ENCODE results near the gene HEBP1.
"Not testable (repeated sequence)": the region's sequence is repeated elsewhere in the genome, so short reads cannot be mapped to it uniquely, and the experiment has no call there.

HEBP1 gene, protein sequence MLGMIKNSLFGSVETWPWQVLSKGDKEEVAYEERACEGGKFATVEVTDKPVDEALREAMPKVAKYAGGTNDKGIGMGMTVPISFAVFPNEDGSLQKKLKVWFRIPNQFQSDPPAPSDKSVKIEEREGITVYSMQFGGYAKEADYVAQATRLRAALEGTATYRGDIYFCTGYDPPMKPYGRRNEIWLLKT

DNA sequence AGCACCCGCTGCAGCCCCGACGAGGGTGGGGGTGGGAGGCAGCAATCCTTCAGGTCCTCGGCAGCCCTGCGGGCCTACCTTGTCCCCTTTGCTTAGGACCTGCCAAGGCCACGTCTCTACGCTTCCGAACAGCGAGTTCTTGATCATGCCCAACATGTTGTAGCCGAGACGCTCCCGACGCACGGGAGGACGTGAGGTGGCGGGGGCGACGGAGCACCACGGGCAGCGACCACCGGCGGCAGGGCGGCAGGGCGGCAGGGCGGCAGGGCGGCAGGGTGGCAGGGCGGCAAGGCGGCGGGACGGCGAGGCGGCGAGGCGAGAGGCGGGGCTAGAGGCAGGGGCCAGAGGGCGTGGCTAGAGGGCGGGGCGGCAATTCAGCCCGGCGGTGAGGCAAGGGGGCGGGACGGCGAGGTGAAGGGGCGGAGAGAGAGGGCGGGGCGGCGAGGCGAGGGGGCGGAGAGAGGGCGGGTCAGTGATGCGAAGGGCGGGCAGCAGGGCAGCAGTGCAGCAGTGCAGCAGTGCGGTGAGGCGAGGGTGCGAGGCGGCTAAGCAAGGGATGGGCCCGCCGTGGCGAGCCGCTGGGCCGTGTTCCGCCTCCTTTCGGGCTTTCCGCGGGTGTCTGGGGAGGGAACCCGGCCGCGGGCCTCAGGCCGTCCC is at the start of gene HEBP1:
TSS of gene HEBP1 (minus strand) at position 307 of the 657 bp plus-strand sequence. CDS start at position 156, 151 bp downstream.
- peak; percentile 79 for DNase-seq

DNA sequence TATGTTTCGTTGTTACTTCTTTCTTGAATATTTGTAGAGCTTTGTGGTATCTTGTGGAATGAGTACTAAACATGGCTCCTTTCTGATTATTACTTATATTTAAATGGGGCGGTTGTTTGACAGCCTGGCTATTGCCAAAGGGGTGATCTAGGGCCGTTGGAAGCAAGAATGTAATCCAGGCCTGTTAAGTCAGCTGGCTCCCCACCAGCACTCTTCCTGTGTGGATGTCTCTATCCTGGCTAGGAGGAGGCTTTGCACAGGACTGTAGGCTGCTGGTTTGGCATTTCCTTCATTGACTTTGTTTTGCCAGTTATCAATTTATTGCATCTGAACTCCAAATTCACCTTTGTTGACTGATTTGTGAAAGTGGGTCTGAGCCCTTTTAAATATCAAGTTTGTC is 49.8 kb upstream of the HEBP1 start:
- DNase-seq: no peak

DNA sequence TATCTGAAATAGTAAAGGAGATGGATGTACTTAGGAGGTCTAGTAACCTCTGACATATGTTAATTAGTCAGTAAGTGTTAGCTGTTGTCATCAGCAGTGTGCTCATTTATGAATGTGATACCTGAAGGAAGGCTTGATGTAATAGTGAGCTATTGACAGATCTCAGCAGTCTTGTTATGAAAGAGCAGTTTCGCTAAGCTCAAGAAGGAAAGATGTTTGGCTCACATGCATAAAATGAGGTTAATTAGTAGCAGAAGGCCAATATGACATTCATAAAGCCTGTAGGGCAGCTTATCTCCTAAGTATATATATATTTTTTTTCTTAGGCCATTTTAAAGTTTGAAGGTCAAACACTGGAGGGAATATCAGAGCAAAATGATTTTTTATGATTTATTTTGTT is 46.9 kb upstream of the HEBP1 start:
- DNase-seq: no peak

DNA sequence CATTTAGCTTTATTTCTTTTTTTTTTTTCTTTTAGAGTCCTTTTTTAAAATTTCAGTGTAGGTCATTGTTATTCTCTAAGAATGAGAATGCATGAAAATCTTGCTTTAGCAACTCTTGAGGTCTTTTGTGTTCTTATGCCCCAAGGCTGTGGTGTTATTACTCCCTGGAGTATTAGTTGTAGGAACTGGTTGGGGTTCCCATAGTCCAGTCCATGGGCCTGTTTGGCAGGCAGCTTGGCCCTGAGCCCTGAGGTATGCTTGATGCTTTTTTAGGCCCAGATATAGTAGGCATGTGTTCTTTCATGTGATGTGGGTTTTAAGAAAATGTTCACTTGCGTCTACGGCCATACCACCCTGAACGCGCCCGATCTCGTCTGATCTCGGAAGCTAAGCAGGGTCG is 45.8 kb upstream of the HEBP1 start:
- no peak for DNase-seq

DNA sequence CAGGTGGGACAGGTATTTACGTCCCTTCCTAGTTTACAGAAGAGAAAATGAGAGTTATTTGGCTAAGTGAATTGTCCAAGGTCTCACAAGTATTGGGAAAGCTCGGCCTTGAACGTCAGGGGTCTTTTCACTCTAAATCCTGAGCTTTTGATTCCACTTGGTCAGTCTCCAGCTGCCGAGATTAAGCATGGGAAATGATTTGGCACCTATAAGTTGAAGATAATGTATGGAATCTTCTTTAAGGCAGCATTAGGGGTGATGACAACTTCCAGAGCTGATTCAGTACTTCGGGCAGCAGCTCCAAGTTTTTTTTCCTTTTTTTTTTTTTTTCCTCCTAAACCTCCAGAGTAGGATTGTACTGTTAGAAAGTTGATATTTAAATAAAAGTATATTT is 44.8 kb upstream of the HEBP1 start:
- no peak for DNase-seq

DNA sequence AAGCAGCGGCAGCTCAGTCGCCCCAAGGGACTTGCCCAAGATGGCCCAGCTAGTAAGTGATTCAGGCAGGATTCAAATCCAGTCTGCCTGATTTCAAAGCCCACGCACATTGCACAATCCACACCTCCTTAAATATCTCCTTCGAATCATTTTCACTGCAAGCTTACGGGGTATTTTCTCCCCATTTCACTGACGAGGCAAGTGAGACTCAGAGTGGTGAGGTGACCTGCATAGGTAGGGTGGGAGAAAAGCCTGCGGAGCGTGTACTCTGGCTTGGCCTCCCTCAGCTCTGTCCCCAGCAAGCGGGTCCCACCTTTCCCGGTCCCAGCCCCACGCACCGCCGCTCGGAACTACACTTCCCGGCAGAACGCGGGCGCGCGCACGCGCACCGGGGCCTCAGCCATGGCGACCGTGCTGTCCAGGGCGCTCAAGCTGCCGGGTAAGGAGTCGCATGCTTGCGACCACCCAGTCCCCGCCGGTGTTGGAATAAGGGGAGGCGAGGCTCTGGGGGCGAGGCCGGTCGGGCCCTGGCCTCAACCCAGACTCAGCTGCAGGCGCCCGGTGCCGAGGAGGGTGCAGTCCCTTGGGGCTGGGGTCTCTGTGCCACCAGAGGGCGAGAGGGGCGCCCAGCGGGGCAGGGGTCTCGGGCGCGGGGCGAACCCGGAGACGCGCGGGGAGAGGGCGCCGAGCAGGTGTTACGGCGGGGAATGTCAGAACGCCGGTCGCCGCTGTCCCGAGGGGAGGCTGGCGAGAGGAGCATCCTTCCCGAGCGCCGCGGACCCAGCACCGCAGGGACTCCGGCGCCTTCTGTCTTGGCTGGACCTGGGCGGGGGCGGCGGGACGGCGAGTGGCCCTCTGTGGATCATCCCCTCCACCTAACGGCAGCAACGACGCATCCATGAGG is 44.2 kb upstream of the HEBP1 start, which contains the start of gene FAM234B:
TSS of gene FAM234B (plus strand) at position 380 of the 904 bp plus-strand sequence. CDS start at position 403, 23 bp downstream.
- DNase-seq: peak; percentile 33

DNA sequence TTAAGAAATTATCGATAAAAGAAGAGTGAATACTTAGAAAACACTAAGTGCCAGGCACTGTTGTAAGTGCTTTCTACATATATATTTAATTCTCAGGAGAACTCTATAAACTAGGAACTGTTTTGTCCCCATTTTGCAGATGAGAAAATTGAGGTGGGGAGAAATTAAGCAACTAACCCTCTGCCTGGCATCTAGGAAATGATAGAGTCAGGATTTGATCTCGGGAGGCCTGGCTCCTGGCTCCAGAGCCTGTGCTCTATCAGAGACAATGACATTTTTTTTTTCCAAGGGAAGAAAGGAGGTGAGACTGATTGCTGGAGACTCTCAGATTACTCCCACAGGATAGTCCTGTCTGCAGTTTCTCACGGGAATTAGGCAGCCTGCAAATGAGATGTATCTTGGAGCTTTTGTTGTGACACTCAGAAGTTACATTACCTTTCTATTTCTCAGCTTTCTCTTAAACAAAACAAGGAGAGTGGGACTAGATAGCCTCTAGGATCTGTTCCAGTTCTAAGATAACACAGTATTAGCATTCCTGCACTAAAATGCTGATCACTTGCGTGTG is 42.7 kb upstream of the HEBP1 start:
- no peak for DNase-seq

DNA sequence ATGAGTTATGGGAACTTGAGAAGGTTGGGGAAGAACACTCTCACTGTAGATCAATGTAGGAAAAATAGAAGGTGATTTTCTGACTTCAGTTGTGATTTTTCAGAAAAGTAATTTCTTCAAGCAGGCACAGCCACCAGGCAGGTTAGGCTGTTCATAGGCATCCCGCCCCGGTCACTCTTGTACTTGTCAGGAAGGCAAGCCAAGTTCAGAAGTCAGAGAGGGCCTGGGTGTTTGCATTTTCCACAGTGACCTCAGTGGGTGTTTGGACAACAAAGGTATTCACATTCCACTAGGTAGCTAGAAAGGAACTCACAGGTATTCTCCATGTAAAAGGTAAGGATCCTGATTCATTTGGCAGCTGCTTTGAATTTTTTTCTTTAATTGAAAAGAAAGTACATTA is 41.2 kb upstream of the HEBP1 start:
- no peak for DNase-seq

DNA sequence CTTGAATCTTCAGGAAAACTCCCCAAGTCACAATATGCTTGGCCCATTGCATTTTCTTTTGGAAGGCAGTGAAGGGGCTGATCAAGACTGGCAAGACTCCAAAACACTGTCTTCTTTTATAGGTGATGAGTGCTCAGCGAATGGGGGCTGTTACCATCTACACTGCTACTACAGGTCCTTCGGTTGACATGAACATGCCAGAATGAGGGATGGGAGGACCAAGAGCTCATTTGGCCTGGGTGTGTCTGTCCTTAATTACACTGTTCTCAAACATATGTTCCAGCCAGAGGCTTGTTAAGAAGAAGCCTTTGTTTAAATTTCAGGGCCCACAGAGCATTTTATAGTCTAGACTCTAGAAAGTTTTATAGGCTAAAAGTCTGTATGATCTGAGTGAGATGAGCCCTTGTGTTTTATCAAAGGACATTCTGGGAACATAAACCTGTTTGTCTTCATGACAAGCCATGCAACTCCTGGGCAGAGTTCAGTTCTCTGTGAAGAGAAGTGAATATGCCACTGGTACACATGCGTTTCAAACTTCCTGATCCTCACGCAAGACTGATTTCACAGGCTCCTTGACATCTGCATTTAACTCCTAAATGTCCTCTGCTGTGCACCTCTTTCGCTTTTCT is 39.4 kb upstream of the HEBP1 start:
- DNase-seq: peak; percentile 25

DNA sequence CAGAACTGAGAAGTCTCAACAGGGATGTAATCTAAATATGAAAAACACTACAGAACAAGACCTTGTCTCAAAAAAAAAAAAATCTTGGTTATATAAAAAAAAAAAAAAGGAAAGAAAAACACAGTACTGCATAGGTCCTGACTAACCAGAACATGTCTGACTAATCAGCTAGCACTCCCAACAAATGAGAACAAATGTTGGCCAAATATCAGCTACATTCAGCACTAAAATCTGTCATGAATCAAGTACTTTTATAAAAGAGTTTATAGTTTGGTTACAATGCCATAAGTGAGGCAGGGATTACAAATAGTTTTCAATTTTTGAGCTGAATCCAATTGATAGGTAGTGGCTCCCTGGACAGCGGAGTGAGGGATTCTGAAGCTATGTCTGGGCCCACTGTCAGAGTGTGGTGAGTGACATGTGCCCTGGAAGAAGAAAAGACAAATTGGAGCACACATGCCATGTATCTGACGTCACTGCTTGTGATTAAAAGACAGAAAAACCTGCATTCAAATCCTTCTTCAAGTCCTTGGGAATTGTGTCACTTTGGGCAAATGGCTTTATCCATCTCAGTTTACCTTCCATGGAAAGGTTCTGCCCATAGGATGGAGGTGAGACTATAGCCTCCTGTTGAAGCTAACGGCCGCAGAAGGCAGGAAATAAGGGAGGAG is 38.6 kb upstream of the HEBP1 start:
- no peak for DNase-seq

DNA sequence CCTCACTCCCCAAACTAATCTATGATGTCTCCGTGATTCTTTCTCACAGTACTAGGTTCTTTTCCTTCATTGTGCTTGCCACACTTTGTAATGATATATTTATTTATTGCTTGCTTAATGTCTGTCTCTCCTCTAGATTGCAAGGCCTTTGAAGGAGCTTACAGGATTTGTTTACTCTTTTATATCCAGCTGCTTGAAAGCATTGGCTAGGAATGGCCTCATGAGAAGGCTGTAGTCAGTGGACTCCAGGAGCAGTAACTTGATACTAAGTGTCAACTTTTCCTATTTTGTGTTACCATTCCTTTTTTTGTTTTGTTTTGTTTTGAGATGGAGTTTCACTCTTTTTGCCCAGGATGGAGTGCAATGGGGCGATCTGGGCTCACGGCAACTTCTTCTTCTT is 36.8 kb upstream of the HEBP1 start:
- DNase-seq: no peak

DNA sequence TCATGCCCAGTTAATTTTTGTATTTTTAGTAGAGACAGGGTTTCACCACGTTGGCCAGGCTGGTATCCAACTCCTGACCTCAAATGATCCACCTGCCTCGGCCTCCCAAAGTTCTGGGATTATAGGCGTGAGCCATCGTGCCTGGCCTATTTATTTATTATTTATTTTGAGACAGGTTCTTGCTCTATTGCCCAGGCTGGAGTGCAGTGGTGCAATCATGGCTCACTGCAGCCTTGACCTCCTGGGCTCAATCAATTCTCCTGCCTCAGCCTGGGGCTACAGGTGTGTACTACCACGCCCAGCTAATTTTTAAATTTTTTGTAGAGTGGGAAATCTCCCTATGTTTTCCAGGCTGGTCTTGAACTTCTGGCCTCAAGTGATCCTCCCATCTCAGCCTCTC is 35.3 kb upstream of the HEBP1 start:
- not testable (repeated sequence) for DNase-seq

DNA sequence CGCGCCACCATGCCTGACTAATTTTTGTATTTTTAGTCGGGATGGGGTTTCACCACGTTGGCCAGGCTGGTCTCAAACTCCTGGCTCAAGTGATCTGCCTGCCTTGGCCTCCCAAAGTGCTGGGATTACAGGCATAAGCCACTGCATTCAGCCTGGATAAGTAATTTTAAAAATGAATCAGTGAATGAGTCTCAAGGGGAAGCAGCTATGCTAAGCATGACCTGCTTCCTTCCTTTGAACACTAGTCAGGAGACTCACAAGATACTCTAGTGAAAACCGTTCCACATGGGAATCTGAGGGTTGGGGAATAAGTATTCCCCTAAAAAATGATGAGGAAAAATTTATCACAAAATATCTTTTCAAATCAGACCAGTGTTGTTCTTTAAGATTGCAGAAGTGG is 33.4 kb upstream of the HEBP1 start:
- no peak for DNase-seq

DNA sequence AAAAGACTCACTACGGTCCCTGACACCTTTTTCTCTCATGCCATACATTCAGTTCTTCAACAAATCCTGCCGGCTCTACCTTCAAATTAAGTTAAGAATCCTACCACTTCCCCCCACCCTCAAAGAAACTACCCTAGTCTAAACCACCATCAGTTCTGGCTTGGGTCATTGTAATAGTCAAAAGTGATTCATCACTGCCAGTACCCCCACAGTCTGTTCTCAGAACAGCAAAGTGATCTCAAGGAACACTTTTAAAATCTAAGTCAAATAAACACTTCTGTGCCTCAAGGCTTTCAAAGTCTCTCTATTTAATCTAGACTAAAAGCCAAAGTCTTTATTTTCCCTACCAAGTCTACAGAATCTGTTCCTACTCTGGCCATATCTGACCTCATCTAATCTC is 32.1 kb upstream of the HEBP1 start:
- no peak for DNase-seq

DNA sequence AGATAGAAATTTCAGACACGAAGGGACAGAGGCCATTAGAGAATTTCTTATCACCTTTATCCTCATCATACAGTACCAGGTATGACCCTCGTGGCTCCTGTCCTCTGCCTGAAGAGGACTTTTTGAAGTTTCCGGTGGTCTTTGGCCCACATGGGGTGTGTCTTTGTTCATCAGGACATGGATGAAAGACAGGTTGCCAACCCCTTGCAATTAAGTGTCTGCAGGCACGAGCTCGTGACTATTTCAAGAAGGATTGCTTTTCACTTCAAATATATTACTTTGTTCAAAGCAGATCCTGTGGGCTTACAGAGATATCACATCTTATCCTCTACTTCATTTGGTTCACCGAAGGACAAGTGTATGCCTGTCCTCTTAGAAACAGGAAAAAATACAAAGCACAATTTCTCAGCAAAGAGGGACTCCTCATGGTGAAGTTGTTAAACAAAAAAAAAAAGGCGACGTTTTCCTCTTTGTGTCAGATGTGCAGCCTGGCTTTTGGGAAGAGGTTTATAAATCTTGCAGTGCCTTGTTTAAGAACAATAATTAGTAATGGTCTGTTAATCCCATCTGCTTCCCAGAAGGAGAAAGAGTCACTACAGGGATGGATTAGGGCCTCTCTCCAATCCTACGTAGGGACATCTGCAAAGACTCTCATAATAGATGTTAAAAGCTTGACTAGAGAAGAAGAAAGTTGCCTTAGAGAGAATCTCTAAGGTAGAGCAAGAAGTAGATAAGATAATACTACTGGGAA is 30.7 kb upstream of the HEBP1 start:
- no peak for DNase-seq

DNA sequence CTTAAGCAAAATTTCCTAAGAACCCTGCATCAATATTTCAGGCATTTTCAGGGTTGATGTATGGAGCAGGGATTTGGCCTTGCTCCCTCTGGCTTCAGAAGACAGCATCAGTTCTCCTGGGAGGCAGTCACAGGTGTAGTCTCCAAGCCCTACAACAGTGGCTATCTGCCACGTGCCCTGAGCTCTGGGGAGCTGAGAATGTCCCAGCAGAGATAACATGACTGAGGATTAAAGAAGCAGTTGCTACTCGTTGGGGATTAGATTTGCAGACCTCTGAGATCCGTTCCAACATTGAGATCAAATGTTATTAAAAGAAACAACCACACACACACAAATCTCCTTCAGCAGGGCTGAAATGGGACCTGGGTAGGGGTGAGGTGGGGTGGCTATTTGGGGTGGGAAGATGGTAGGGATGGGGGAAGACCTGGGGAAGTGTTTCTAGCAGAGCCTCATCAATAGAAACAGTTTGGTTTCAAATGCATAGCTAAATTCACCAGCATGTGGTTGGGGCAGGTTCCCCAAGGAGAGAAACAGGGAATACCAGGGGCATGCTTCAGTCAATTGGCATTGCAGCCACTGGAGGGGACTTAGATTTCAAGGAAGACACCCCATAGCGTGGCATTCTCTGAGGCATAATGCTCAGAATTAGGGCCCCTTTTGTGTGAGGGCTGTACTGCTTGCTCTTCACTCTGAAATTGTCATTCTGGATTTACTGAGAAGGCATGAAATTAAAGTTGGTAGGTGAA is 28.9 kb upstream of the HEBP1 start:
- no peak for DNase-seq

DNA sequence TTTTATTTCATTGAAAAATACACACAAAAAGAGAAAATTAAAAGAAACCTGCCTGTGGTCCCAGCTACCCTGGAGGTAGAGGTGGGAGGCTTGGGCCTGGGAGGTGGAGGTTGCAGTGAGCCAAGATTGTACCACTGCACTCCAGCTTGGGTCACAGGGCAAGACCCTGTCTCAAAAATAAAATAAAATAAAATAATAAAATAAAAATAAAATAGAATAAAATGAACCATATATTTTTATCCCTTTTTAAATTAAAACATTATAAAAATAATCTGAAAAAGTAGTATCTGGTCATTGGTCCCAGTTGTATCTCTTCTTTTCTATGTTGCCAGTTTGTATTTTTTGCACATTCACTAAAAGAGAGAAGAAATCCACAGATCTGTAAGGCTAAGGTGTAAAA is 27.4 kb upstream of the HEBP1 start:
- DNase-seq: no peak

DNA sequence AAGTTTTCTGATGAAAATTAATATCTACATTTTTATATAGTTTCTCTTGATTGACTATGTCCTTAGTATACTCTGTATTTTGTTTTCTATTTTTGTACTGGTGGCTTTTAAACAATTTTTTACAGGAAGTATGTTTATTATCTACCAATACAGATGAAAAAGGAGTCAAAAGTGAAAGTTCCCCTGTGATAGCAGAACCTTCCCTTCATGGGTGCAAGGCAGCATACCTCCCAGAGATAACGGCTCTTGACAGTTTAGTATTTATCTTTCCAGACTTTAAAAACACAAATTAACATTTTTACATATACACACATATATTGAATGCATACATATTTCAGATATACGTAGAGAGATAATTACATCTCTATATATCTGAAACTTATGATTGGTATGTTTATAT is 27.0 kb upstream of the HEBP1 start:
- DNase-seq: no peak

DNA sequence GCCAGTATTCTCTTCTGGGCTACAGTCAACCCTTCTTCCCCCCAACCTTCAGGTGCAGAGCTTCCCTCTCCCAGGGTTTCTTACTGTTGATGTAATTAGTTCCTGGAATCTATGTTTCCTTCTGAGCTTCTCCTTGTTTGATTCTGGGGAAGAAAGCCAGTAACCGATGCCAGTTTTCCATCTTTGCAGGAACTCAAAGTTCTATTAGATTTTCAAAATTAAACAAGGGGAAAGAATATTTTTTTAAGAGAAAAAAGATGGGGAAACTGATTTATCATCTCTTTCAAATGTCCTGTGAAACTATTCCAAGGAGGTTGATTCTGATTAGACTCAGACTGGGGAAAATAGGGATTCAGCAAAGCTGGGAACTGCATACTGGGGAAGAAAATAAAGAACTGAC is 26.2 kb upstream of the HEBP1 start:
- no peak for DNase-seq

DNA sequence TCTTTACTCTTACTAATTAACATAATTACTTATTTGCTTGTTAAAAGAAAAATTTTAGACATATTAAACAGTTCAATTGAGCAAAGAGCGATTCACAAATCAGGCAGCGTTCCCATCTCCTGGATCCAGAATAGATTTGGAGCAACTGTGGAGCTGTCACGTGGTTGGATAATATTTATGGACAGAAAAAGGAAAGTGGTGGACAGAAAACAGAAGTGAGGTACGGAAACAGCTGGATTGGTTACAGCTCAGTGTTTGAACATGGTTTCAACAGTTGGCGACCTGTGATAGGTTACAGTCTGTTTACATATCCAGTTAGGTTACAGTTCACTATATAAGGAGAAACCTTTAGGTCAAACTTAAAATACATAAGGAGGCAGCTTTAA is 24.5 kb upstream of the HEBP1 start:
- DNase-seq: no peak

All from NCI-H1694 (cell line).